ENCODE measurements around the gene SRP9. TPM values are rescaled to one million over a fixed set of nuclear protein-coding genes. Genes with fewer than 3 reads are reported as not detected.

SRP9 gene
- total RNA-seq, 2 experiments from 2014 or later = 263 to 308 TPM

DNA sequence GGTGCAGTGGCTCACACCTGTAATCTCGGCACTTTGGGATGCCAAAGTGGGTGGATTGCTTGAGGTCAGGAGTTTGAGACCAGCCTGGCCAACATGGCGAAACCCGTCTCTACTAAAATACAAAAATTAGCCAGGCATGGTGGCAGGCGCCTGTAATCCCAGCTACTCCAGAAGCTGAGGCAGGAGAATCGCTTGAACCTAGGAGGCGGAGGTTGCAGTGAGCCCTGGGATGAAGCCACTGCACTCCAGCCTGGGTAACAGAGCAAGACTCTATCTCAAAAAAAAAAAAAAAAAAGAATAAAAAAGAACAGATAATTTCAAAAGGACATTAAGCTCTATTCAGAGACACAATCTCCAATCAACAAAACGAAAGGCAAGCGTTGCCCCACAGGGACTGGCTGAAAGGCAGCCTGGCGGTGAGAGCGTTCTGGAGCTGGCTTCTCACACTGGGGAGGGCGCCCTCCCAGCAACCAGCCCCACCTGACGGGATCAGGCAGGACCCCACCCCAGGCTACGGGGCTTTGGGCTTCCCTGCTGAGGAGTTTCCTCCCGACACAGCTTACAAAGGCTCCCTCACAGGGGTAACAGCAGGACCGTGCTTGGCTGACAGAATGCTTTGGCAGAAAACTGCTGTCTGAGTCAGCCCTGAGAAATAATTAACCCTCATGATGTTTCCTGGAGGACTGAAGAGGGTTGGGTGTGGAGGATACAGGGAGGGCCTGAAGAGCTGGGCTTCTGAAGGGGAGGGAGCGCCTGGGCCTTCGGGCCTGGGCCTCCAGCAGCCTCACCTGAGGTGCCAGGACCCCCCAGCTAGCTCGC lies 31.1 kb upstream of the SRP9 start:
- H3K4me1 Mint-ChIP-seq = no peaks in the 10 kb centered on the region
- no peak for DNase-seq
- intact Hi-C loops (cut with DNase I, micrococcal nuclease) = no loop called here
- no peaks in the 10 kb centered on the region for H3K9me3 Mint-ChIP-seq (ENCODE audit: low read depth)
- no peaks in the 10 kb centered on the region for H3K36me3 Mint-ChIP-seq (ENCODE audit: low read depth)
- no peak overlapping the region for H3K27ac Mint-ChIP-seq
- H3K4me3 Mint-ChIP-seq = no peak overlapping the region
- H3K27me3 Mint-ChIP-seq = no peaks in the 10 kb centered on the region
- no peak for ATAC-seq
- POLR2A ChIA-PET = interaction anchor here (0.6 to 1.3 kb wide), 2 partner anchors 22 to 946 kb away, joined by 5 to 9 read pairs; no protein-coding TSS in a partner anchor
- CTCF ChIA-PET = interaction anchor here (0.5 to 0.8 kb wide), 4 partner anchors 9 to 174 kb away, joined by 3 to 4 read pairs (median 3); no protein-coding TSS in a partner anchor

- ChIA-PET POLR2A (interaction anchor here (0.5 to 1.3 kb wide), 4 partner anchors 23 to 1938 kb away, joined by 3 to 9 read pairs (median 4); partner anchors contain the start of gene SRP9), CTCF (interaction anchor here (0.5 to 0.8 kb wide), 2 partner anchors 10 to 175 kb away, joined by 3 read pairs; no protein-coding TSS in a partner anchor)
- Mint-ChIP-seq H3K36me3 (ENCODE audit: low read depth) (no peaks in the 10 kb centered on the region), H3K4me3 (no peak overlapping the region), H3K9me3 (ENCODE audit: low read depth) (no peaks in the 10 kb centered on the region), H3K27me3 (no peaks in the 10 kb centered on the region), H3K4me1 (no peaks in the 10 kb centered on the region), H3K27ac (no peak overlapping the region)
- ATAC-seq (no peak), DNase-seq (no peak)
- intact Hi-C loops (cut with DNase I, micrococcal nuclease) = no loop called here
These were observed 30.1 kb upstream of the SRP9 start for GRCh38 chr1:225747566-225747965.

- Mint-ChIP-seq H3K4me3 (no peak overlapping the region), H3K27ac (no peak overlapping the region), H3K27me3 (no peaks in the 10 kb centered on the region), H3K36me3 (ENCODE audit: low read depth) (no peaks in the 10 kb centered on the region), H3K9me3 (ENCODE audit: low read depth) (no peaks in the 10 kb centered on the region), H3K4me1 (no peaks in the 10 kb centered on the region)
- ChIA-PET POLR2A (no interaction called here), CTCF (no interaction called here)
- intact Hi-C loops (cut with DNase I, micrococcal nuclease) = no loop called here
- DNase-seq (no peak), ATAC-seq (no peak)
These were observed 29.1 kb upstream of the SRP9 start for GRCh38 chr1:225748529-225748928.

DNA sequence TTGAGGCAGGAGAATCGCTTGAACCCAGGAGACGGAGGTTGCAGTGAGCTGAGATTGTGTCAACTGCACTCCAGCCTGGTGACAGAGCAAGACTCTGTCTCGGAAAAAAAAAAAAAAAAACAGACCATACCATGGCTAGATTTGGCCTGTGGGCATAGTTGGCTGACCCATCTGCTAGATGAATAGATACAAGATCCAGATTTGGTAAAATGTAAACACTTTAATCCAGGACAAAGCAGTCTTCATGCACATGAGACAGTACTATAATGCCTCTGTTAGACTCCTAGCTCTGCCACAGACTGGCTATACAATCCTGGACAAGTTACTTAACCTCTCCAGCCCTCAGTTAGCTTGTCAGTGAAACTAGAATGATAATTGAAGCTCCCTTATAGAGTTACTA lies 27.9 kb upstream of the SRP9 start:
- CTCF ChIA-PET = interaction anchor here (0.6 kb wide), 1 partner anchor 240 kb away, joined by 3 read pairs; no protein-coding TSS in a partner anchor
- Mint-ChIP-seq H3K27ac (no peak overlapping the region), H3K4me3 (no peak overlapping the region), H3K4me1 (no peaks in the 10 kb centered on the region), H3K27me3 (no peaks in the 10 kb centered on the region), H3K9me3 (ENCODE audit: low read depth) (no peaks in the 10 kb centered on the region), H3K36me3 (ENCODE audit: low read depth) (no peaks in the 10 kb centered on the region)
- ATAC-seq = no peak
- intact Hi-C loops (cut with DNase I, micrococcal nuclease) = no loop called here
- no peak for DNase-seq
- POLR2A ChIA-PET = interaction anchor here (0.6 to 0.9 kb wide), 2 partner anchors 20 to 850 kb away, joined by 3 to 9 read pairs; no protein-coding TSS in a partner anchor

DNA sequence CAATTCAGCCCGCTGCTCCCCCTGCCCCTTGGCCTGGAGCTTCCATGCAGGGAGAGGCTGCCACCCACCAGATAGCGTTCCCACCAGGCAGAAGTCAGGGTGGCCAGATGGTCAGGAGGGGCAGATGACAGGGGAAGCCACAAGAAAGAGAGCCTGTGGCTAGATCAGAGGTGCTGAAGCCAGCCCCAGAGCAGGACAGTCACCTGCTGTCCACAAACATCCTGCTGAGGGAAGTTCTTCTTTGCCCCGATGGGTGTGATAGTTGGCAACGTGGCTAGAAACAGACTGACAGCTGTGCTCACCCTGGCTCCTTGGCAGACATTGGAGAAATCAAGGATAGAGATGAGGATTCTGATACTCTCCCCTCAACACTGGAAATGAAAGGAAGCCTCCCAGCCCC lies 27.2 kb upstream of the SRP9 start:
- ChIA-PET POLR2A (interaction anchor here (0.6 to 0.9 kb wide), 2 partner anchors 19 to 850 kb away, joined by 3 to 9 read pairs; no protein-coding TSS in a partner anchor), CTCF (no interaction called here)
- no peak for DNase-seq
- intact Hi-C loops (cut with DNase I, micrococcal nuclease) = no loop called here
- H3K27ac Mint-ChIP-seq = no peak overlapping the region
- ATAC-seq = no peak
- no peak overlapping the region for H3K4me3 Mint-ChIP-seq
- H3K27me3 Mint-ChIP-seq = no peaks in the 10 kb centered on the region
- H3K9me3 Mint-ChIP-seq (ENCODE audit: low read depth) = no peaks in the 10 kb centered on the region
- H3K4me1 Mint-ChIP-seq = no peaks in the 10 kb centered on the region
- H3K36me3 Mint-ChIP-seq (ENCODE audit: low read depth) = no peaks in the 10 kb centered on the region

DNA sequence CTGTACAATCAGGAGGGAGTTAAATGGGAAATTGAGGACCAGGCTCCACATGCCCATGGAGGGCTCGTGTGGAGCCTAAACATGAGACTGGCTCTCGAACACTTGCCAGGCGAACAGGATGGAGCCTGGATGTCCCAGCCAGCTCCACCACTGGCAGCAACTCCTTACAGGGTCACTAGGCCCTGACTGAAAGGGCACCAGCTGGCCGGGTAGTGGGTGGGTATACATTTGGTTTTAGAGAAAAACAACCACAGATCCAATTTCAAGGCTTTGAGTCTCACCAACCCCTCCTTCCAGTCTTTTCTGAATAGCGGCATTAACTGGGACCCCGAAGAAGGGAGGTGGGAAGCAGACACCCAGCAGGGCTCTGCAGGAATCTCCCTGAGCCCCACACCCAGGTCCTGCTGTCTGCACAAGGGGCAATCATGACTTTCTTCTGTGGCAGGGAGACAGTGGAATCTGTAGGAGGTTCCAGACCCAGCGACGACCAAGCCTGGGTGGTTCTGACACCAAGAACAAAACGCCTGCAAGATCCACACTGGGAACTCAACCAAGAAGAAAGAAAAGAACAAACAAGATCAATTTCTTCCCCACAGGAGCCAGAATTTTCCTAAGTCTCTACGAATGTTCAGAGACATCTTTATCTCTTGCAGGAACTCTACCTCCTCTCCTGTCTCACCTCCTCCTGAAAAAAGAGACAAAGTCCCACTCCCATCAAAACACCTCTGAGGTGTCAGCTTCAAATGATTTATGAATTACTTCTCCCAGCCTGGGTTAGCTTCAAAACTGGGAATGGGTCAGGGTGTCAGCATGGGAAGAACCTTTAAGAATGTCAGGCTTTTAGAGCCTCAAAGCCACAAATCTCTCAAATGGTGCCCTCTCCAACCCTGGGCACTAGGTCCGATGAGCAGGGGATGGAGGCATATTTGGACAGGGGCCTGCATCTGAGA lies 26.5 kb upstream of the SRP9 start:
- intact Hi-C loops (cut with DNase I, micrococcal nuclease) = no loop called here
- POLR2A ChIA-PET = no interaction called here
- H3K9me3 Mint-ChIP-seq (ENCODE audit: low read depth) = no peaks in the 10 kb centered on the region
- no peaks in the 10 kb centered on the region for H3K4me1 Mint-ChIP-seq
- no peaks in the 10 kb centered on the region for H3K27me3 Mint-ChIP-seq
- H3K36me3 Mint-ChIP-seq (ENCODE audit: low read depth) = no peaks in the 10 kb centered on the region
- no peak overlapping the region for H3K27ac Mint-ChIP-seq
- DNase-seq = no peak
- no peak overlapping the region for H3K4me3 Mint-ChIP-seq
- no peak for ATAC-seq
- CTCF ChIA-PET = interaction anchor here (1.3 kb wide), 1 partner anchor 277 kb away, joined by 3 read pairs; no protein-coding TSS in a partner anchor

DNA sequence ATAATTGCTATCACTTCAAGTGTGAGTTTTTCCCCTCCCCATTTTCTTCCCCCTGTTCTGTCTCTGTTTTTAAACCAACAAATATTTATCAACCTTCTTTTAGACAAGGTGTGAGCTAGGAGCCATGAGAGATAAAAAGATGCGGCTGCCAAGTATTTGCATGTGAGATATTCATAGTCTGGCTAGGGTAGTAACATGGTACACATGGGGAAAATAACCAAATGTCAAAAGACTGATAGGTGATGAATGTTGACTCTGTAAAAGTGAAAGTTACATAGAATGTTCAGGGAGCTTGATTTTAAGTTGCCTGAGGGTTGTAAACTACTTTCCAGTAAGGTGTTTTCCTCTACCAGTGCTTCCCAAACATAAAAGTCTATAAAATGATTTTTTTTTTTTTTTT lies 25.4 kb upstream of the SRP9 start:
- Mint-ChIP-seq H3K36me3 (ENCODE audit: low read depth) (no peaks in the 10 kb centered on the region), H3K4me3 (no peak overlapping the region), H3K4me1 (no peaks in the 10 kb centered on the region), H3K27ac (no peak overlapping the region), H3K27me3 (no peaks in the 10 kb centered on the region), H3K9me3 (ENCODE audit: low read depth) (no peaks in the 10 kb centered on the region)
- intact Hi-C loops (cut with DNase I, micrococcal nuclease) = no loop called here
- no peak for ATAC-seq
- no peak for DNase-seq
- CTCF ChIA-PET = interaction anchor here (0.7 to 1.3 kb wide), 2 partner anchors 8 to 278 kb away, joined by 3 to 4 read pairs; no protein-coding TSS in a partner anchor
- POLR2A ChIA-PET = interaction anchor here (0.6 to 0.7 kb wide), 2 partner anchors 26 to 188 kb away, joined by 3 read pairs; partner anchors contain the start of gene SRP9

GRCh38 chr1:225754940-225755641 lies 22.5 kb upstream of the SRP9 start:
- Mint-ChIP-seq H3K9me3 (ENCODE audit: low read depth) (no peaks in the 10 kb centered on the region), H3K4me3 (no peak overlapping the region), H3K27me3 (no peaks in the 10 kb centered on the region), H3K4me1 (no peaks in the 10 kb centered on the region), H3K27ac (no peak overlapping the region), H3K36me3 (ENCODE audit: low read depth) (no peaks in the 10 kb centered on the region)
- intact Hi-C loops (cut with DNase I, micrococcal nuclease) = no loop called here
- ChIA-PET CTCF (no interaction called here), POLR2A (no interaction called here)
- DNase-seq = no peak
- ATAC-seq = no peak

- ATAC-seq (no peak), DNase-seq (no peak)
- H3K4me3 Mint-ChIP-seq = no peak overlapping the region
- no peak overlapping the region for H3K27ac Mint-ChIP-seq
- ChIA-PET CTCF (no interaction called here), POLR2A (no interaction called here)
- no peaks in the 10 kb centered on the region for H3K27me3 Mint-ChIP-seq
- no peaks in the 10 kb centered on the region for H3K4me1 Mint-ChIP-seq
- H3K36me3 Mint-ChIP-seq (ENCODE audit: low read depth) = no peaks in the 10 kb centered on the region
- H3K9me3 Mint-ChIP-seq (ENCODE audit: low read depth) = no peaks in the 10 kb centered on the region
- intact Hi-C loops (cut with DNase I, micrococcal nuclease) = no loop called here
These were observed 21.8 kb upstream of the SRP9 start for GRCh38 chr1:225755671-225756319.

DNA sequence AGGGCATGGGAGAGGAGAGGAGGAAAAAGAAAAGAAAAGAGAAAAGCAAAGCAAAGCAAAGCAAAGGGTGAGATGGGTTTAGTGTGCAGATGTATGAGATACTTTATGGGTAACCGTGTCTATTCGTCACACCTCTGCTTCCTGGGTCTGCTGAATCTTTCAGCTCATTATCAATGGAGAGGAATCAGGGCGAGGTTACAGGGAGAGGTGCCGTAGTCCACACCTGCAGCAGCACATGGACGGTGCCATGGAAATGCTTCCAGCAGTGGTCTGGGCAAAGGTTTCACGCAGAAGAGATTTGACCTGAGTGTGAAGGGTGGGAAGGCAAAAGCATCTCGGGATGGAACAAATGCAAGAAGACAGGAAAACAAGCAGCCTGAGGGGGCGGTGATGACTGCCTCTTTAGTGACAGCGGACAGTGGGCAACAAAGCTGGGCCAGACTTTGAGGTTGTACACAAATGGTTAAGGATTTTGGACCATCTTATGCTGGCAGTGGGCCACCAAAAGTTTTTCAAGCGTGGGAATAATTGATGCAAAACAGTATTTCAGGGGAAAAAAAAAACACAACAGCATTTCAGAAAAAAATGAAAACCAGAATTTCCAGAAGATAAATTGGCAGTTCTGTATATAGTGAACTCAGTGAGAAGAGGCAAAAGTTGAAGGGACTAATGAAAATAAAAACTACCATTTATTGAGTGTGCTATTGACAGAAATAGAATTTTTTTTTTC lies 19.5 kb upstream of the SRP9 start:
- Mint-ChIP-seq H3K27me3 (no peaks in the 10 kb centered on the region), H3K27ac (no peak overlapping the region), H3K4me3 (no peak overlapping the region), H3K4me1 (no peaks in the 10 kb centered on the region), H3K9me3 (ENCODE audit: low read depth) (no peaks in the 10 kb centered on the region), H3K36me3 (ENCODE audit: low read depth) (no peaks in the 10 kb centered on the region)
- ChIA-PET CTCF (no interaction called here), POLR2A (no interaction called here)
- DNase-seq (no peak), ATAC-seq (no peak)
- intact Hi-C loops (cut with DNase I, micrococcal nuclease) = no loop called here

All from activated CD4-positive, alpha-beta T cell treated with anti-CD3 and anti-CD28 coated beads for 36 hours (primary cell).